Fibroblast of skin of scalp (primary cell): Measurements from ENCODE around the gene PIGK.

Source experiments
- DNase-seq: peaks from one replicate; pipeline ENCODE4 v3.0.0-alpha.2; 2013

PIGK gene

GRCh38 chr1:77095236-77095635 is 124.0 kb downstream of the PIGK start:
- no peak for DNase-seq

- DNase-seq = no peak
Measured at GRCh38 chr1:77089756-77090155, 129.5 kb downstream of the PIGK start.

- DNase-seq = no peak
Measured at GRCh38 chr1:77085109-77085508, 134.1 kb downstream of the PIGK start.

GRCh38 chr1:77084457-77084856 is 134.8 kb downstream of the PIGK start:
- no peak for DNase-seq

- no peak for DNase-seq
Measured at GRCh38 chr1:77081834-77082233, 137.4 kb downstream of the PIGK start.

GRCh38 chr1:77076759-77077158 is 142.5 kb downstream of the PIGK start:
- no peak for DNase-seq

GRCh38 chr1:77068013-77068412 is 151.2 kb downstream of the PIGK start:
- no peak for DNase-seq

GRCh38 chr1:77065693-77066342 is 153.4 kb downstream of the PIGK start:
- no peak for DNase-seq

- DNase-seq = no peak
Measured at GRCh38 chr1:77064246-77064645, 155.0 kb downstream of the PIGK start.

GRCh38 chr1:77063118-77063517 is 156.1 kb downstream of the PIGK start:
- peak; percentile 17 for DNase-seq

- no peak for DNase-seq
Measured at GRCh38 chr1:77061162-77061561, 158.1 kb downstream of the PIGK start.

- no peak for DNase-seq
Measured at GRCh38 chr1:77060000-77060399, 159.2 kb downstream of the PIGK start.

GRCh38 chr1:77057994-77058585 is 161.1 kb downstream of the PIGK start:
- no peak for DNase-seq

GRCh38 chr1:77056525-77056924 is 162.7 kb downstream of the PIGK start:
- DNase-seq = peak; percentile 5

- DNase-seq = no peak
Measured at GRCh38 chr1:77051425-77051824, 167.8 kb downstream of the PIGK start.

- no peak for DNase-seq
Measured at GRCh38 chr1:77048615-77049005, 170.6 kb downstream of the PIGK start.

GRCh38 chr1:77047978-77048614 is 171.1 kb downstream of the PIGK start:
- DNase-seq = no peak

- DNase-seq = no peak
Measured at GRCh38 chr1:77047575-77047974, 171.7 kb downstream of the PIGK start.

- no peak for DNase-seq
Measured at GRCh38 chr1:77044133-77044849, 174.9 kb downstream of the PIGK start.

GRCh38 chr1:77040826-77041225 is 178.4 kb downstream of the PIGK start:
- no peak for DNase-seq

- peak; percentile 98 for DNase-seq
Measured at GRCh38 chr1:77039739-77040138, 179.5 kb downstream of the PIGK start.

- no peak for DNase-seq
Measured at GRCh38 chr1:77039111-77039510, 180.1 kb downstream of the PIGK start.
